GM13977 (cell line): ENCODE data around the gene GCSH.

ENCODE experiments used
- DNase-seq: peaks from one replicate; pipeline ENCODE4 v3.0.0; 2012; ENCODE audit warnings: low spot score
- in situ Hi-C: fragments of 300-500 bp; cut with MboI; formaldehyde crosslinking; loops from one replicate; pipeline ENCODE4 v1.12.0; 2022; ENCODE audit warnings: low sequenced_read_pairs, low pct_unique_long_range_greater_than_20kb, mixed read lengths, inconsistent platforms; ENCODE audit not compliant: unreplicated experiment
- TF ChIP-seq, protein P1 (sequence below): IDR thresholded peaks from 2 replicates; pipeline ENCODE4 v1.5.1; 2012; ENCODE audit warnings: mild to moderate bottlenecking, control low read depth; ENCODE audit not compliant: insufficient read depth; ENCODE audit errors: extremely low read depth, missing control alignments

GCSH gene

DNA sequence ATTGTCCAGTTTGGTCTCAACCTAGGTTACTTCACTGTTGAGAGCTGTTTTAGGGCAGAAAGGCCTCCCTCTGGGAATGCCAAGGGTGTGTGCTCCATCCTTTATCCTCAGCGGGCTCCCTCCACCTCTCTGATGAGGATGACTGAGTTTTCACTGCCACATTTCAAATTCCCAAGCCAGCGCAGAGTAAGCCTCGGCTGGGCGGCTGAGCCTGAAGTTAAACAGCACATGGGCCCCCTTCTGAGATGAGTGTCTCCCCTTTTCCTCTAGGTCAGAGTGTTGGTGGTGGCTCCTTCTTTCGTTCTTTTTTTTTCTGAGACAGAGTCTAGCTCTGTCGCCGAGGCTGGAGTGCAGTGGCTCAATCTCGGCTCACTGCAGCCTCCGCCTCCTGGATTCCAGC lies 5.5 kb upstream of the GCSH start:
- TF ChIP-seq, protein P1, sequence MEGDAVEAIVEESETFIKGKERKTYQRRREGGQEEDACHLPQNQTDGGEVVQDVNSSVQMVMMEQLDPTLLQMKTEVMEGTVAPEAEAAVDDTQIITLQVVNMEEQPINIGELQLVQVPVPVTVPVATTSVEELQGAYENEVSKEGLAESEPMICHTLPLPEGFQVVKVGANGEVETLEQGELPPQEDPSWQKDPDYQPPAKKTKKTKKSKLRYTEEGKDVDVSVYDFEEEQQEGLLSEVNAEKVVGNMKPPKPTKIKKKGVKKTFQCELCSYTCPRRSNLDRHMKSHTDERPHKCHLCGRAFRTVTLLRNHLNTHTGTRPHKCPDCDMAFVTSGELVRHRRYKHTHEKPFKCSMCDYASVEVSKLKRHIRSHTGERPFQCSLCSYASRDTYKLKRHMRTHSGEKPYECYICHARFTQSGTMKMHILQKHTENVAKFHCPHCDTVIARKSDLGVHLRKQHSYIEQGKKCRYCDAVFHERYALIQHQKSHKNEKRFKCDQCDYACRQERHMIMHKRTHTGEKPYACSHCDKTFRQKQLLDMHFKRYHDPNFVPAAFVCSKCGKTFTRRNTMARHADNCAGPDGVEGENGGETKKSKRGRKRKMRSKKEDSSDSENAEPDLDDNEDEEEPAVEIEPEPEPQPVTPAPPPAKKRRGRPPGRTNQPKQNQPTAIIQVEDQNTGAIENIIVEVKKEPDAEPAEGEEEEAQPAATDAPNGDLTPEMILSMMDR = no peak
- no peak for DNase-seq
- in situ Hi-C loops = no loop called here

DNA sequence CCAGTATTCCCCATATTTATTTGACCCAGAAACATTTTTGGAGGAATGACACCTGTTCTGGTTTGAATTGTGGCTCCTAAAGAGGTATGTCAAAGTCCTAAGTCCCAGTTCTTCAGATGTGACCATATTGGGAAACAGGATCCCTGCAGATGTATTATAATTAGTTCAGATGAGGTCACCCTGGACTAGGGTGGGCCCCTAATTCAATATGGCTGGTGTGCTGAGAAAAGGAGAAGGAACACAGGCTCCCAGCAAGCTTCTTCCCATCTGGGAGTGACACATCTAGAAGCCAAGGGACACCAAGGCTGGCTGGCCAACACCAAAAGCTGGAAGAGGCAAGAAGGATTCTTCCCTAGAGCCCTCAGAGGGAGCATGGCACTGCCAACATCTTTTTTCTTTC lies 3.8 kb upstream of the GCSH start:
- in situ Hi-C loops = no loop called here
- DNase-seq = no peak
- TF ChIP-seq, protein P1 = no peak

DNA sequence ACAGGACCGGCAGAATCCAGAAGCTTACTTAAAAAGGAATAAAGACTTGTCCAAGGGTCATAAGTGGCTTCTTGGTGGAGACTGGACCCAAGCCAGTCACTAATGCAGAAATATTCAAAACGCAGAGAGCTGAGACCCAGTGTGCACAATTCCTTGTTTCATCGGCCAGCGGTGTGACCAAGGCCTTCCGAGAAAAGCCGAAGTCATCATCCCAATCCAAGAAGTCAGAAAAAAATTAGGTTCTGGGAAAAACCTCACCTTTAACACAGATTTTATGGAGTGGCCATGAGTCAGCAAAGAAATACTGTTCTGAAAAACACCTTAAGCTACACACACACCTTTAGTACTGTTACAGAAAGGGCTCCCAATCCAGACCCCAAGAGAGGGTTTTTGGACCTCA lies 1.0 kb upstream of the GCSH start:
- in situ Hi-C loops = no loop called here
- no peak for DNase-seq
- TF ChIP-seq, protein P1 = no peak

DNA sequence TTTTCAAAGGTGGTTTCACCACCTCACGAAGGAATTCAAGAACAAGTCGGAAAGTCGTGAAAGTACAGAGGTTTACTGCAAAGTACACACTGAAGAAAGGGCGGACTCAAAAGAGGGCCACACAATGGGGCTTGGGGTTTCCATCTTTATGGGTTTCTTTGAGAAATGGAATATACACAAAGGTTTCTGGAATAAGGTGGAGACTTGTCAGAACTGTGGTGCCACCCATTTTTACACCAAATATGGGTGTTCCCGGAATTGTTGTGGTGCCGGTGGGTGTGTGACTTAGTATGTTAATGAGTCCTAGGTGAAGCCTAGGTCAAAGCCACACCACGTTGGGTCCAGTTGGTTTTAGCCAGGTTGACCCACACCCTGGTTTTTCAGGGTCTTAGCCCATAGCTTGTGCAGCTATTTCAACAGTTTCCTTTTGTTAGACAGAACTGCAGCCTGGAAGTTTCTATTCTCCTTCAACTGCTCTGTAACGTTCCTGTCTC lies 567 bp upstream of the GCSH start:
- TF ChIP-seq, protein P1 = no peak
- DNase-seq = no peak
- in situ Hi-C loops = no loop called here

DNA sequence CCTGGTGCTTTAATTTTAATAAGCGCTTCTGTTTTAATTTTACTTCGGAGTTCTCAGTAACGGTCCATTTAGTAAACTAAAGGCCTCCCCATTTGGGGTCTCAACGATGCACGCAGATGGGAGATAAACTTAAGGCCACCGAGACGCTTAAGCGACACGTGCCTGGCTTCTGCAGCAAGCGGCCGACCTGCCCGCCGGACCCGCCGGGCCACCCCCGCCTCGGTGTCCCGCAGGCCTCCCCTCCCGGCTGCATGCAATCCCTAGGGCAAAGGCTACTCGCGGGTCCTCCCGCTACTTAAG lies 592 bp downstream of the GCSH start:
- in situ Hi-C loops = no loop called here

DNA sequence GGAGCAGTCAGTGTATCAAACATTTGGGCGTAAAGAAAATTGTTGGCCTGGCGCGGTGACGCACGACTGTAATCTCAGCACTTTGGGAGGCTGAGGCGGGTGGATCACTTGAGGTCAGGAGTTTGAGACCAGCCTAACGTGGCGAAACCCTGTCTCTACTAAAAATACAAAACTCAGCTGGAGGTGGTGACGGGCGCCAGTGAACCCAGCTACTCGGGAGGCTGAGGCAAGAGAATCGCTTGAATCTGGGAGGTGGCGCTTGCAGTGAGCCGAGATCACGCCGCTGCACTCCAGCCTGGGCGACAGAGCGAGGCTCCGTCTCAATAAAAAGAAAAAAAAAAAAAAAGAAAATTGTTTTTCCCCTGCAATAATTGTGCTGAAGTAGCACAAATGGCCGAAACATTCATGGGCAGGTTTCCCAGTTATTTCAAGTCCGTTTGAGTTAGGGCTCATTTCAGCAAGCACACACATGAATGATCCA lies 1.4 kb downstream of the GCSH start:
- TF ChIP-seq, protein P1 = no peak
- DNase-seq = no peak
- in situ Hi-C loops = no loop called here

More for the DNA sequence above, 592 bp downstream of the GCSH start:
- TF ChIP-seq, protein P1 = no peak
- DNase-seq = no peak

DNA sequence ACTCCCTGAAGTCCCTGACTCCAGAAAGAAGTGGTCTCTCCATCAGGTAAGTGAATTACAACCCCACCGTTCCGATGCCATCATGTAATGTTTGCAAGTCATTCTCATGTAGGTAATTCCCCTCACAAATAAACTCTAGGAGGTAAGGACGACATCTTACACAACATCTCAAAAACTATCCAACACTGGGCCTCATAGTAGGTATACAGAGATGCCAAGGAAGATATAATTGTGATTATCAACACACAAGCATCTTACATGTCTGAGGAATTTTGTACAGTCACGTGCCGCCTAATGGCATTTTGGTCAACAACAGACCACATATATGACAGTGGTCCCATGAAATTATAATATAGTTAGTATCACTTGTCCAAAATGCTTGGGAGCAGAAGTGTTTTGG lies 7.4 kb downstream of the GCSH start:
- TF ChIP-seq, protein P1 = no peak
- in situ Hi-C loops = no loop called here
- DNase-seq = no peak
